Inflammatory macrophage (primary cell): ENCODE results near the gene PCDHA3.
"Not testable (repeated sequence)": the region's sequence is repeated elsewhere in the genome, so short reads cannot be mapped to it uniquely, and the experiment has no call there.

ENCODE experiments used
- DNase-seq, 2 donors: peaks; one replicate each; pipeline ENCODE4 v3.0.0-alpha.2; 2020 to 2022

Gene PCDHA3

GRCh38 chr5:140821375-140822280 is 20.8 kb downstream of the PCDHA3 start, which contains the start of gene PCDHA5:
Gene PCDHA5, plus strand, starts transcription at chr5:140821613.
- DNase-seq, result peak; percentile 22 to 24

DNA sequence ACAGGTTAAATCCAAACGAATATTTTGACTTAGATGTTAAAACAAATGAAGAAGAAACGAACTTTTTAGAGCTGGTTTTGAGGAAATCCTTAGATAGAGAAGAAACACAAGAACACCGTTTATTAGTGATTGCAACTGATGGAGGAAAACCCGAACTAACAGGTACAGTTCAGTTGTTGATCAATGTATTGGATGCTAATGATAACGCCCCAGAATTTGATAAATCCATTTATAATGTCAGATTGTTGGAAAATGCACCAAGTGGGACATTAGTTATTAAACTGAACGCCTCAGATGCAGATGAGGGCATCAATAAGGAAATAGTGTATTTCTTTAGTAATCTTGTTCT is 21.4 kb downstream of the PCDHA3 start:
- DNase-seq, result no peak

GRCh38 chr5:140822969-140823368 is 22.1 kb downstream of the PCDHA3 start:
- not testable (repeated sequence) for DNase-seq

- DNase-seq, result no peak
Observed at GRCh38 chr5:140823475-140823874, 22.6 kb downstream of the PCDHA3 start.

- no peak for DNase-seq
Observed at GRCh38 chr5:140827704-140828361, 27.0 kb downstream of the PCDHA3 start, which contains the start of gene PCDHA6. Gene PCDHA6, plus strand, starts transcription at chr5:140827960. Its CDS starts 132 bp downstream, at chr5:140828092.

DNA sequence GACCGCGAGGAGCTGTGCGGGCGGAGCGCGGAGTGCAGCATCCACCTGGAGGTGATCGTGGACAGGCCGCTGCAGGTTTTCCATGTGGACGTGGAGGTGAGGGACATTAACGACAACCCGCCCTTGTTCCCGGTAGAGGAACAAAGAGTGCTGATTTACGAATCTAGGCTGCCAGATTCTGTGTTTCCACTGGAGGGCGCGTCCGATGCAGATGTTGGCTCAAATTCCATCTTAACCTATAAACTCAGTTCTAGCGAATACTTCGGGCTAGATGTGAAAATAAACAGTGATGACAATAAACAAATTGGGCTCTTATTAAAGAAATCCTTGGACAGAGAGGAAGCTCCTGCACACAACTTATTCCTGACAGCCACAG is 27.5 kb downstream of the PCDHA3 start:
- no peak for DNase-seq

GRCh38 chr5:140829511-140830501 is 28.9 kb downstream of the PCDHA3 start:
- not testable (repeated sequence) for DNase-seq

DNA sequence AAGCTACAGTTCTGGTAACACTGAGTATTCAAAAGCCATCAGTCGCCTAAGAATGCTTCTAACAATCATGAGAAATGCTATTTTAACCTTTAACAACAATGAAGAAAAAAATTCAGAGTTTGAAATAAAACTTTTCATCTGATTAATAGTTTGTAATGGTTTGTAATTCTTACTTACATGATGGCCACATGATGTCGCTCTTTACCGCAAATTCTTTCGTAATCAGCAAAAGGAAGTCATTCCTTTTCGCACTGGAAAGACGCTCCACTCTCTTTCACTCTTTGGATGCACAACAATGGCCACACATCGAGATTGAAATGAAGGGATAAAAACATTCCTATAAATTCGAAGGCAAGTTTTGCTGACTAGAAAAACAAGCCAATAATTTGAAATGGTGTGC is 33.1 kb downstream of the PCDHA3 start, which contains the start of gene PCDHA7:
Gene PCDHA7, plus strand, starts transcription at position 277 of the 400 bp plus-strand sequence. Its CDS starts 115 bp downstream, at position 392.
- no peak for DNase-seq

DNA sequence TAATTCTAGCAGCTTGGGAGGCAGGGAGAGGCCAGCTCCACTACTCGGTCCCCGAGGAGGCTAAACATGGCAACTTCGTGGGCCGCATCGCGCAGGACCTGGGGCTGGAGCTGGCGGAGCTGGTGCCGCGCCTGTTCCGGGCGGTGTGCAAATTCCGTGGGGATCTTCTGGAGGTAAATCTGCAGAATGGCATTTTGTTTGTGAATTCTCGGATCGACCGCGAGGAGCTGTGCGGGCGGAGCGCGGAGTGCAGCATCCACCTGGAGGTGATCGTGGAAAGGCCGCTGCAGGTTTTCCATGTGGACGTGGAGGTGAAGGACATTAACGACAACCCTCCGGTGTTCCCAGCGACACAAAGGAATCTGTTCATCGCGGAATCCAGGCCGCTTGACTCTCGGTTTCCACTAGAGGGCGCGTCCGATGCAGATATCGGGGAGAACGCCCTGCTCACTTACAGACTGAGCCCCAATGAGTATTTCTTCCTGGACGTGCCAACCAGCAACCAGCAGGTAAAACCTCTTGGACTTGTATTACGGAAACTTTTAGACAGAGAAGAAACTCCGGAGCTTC is 33.7 kb downstream of the PCDHA3 start:
- DNase-seq, result not testable (repeated sequence)

GRCh38 chr5:140835622-140836510 is 35.0 kb downstream of the PCDHA3 start:
- no peak for DNase-seq

GRCh38 chr5:140840978-140841962 is 40.4 kb downstream of the PCDHA3 start, which contains the start of gene PCDHA8:
Gene PCDHA8, plus strand, starts transcription at chr5:140841187. Its CDS starts 135 bp downstream, at chr5:140841322.
- peak in 1 of 2 donors; percentile 2 for DNase-seq

DNA sequence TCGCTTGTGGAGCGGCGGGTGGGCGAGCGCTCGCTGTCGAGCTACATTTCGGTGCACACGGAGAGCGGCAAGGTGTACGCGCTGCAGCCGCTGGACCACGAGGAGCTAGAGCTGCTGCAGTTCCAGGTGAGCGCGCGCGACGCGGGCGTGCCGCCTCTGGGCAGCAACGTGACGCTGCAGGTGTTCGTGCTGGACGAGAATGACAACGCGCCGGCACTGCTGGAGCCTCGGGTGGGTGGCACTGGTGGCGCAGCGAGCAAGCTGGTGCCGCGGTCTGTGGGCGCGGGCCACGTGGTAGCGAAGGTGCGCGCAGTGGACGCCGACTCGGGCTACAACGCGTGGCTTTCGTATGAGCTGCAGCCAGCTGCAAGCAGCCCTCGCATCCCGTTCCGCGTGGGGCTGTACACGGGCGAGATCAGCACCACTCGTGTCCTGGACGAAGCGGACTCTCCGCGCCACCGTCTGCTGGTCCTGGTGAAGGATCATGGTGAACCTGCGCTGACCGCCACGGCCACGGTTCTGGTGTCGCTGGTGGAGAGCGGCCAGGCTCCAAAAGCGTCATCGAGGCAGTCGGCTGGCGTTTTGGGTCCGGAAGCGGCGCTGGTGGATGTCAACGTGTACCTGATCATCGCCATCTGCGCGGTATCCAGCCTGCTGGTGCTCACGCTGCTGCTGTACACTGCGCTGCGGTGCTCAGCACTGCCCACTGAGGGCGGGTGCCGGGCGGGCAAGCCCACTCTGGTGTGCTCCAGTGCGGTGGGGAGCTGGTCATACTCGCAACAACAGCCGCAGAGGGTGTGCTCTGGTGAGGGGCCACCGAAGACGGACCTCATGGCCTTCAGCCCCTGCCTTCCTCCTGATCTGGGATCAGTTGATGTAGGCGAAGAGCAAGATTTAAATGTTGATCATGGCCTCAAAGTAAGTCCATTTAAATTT is 42.2 kb downstream of the PCDHA3 start:
- DNase-seq, result no peak

DNA sequence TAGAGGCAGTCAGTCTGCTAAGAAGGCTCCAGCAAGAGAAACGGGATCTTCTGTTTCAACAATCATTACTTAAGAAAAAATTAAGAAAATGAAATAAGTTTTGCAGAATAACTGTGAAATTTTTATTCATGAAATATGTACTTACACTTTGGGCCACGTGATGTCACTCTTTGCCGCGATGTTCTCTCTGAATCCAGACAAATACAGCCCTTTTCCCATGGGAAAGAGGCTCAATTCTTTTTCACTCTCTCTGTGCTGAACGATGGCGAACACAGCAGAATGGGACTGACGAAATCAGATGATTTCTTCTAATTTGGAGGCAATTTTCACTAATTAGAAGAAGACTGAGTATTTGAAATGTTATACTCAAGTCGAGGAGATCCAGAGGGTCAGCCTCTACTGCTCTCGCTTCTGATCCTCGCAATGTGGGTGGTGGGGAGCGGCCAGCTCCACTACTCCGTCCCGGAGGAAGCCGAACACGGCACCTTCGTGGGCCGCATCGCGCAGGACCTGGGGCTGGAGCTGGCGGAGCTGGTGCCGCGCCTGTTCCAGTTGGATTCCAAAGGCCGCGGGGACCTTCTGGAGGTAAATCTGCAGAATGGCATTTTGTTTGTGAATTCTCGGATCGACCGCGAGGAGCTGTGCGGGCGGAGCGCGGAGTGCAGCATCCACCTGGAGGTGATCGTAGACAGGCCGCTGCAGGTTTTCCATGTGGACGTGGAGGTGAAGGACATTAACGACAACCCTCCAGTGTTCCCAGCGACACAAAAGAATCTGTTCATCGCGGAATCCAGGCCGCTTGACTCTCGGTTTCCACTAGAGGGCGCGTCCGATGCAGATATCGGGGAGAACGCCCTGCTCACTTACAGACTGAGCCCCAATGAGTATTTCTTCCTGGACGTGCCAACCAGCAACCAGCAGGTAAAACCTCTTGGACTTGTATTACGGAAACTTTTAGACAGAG is 47.6 kb downstream of the PCDHA3 start, which contains the start of gene PCDHA9:
Gene PCDHA9, plus strand, starts transcription at position 244 of the 964 bp plus-strand sequence. Its CDS starts 114 bp downstream, at position 358.
- DNase-seq, result not testable (repeated sequence)

GRCh38 chr5:140849831-140850634 is 49.2 kb downstream of the PCDHA3 start:
- not testable (repeated sequence) for DNase-seq
